ENCODE results near the gene PLSCR4. TPM values are rescaled to one million over a fixed set of nuclear protein-coding genes. Genes with fewer than 3 reads are reported as not detected.

The PLSCR4 gene
- total and polyA plus RNA-seq, 5 experiments from 2014 or later, result not detected

GRCh38 chr3:146199762-146200161 lies 51.1 kb downstream of the PLSCR4 start:
- ATAC-seq, result no peak
- no peak for DNase-seq
- H3K9me3 Mint-ChIP-seq, result no peaks in the 10 kb centered on the region
- H3K4me3 Mint-ChIP-seq, result no peak overlapping the region
- no peak overlapping the region for H3K27ac Mint-ChIP-seq
- H3K4me1 Mint-ChIP-seq, result no peaks in the 10 kb centered on the region
- H3K36me3 Mint-ChIP-seq, result no peaks in the 10 kb centered on the region
- peaks cover 0 to 10% (median 0%) of the 10 kb centered on the region in 5 donors for H3K27me3 Mint-ChIP-seq
- POLR2A ChIA-PET, result no interaction called here

GRCh38 chr3:146196789-146197188 lies 54.1 kb downstream of the PLSCR4 start:
- no peaks in the 10 kb centered on the region for H3K4me1 Mint-ChIP-seq
- no peak for ATAC-seq
- no peak for DNase-seq

GRCh38 chr3:146195605-146196004 lies 55.3 kb downstream of the PLSCR4 start:
- no peaks in the 10 kb centered on the region for H3K36me3 Mint-ChIP-seq
- no peak overlapping the region for H3K4me3 Mint-ChIP-seq
- no peaks in the 10 kb centered on the region for H3K4me1 Mint-ChIP-seq
- ATAC-seq (no peak), DNase-seq (no peak)
- H3K9me3 Mint-ChIP-seq, result no peaks in the 10 kb centered on the region
- peaks cover 0 to 7% (median 2%) of the 10 kb centered on the region in 5 donors for H3K27me3 Mint-ChIP-seq
- no peak overlapping the region for H3K27ac Mint-ChIP-seq
- POLR2A ChIA-PET, result no interaction called here

More at GRCh38 chr3:146196789-146197188, 54.1 kb downstream of the PLSCR4 start:
- Mint-ChIP-seq H3K27ac (no peak overlapping the region), H3K9me3 (no peaks in the 10 kb centered on the region), H3K36me3 (no peaks in the 10 kb centered on the region), H3K4me3 (no peak overlapping the region), H3K27me3 (peaks cover 0 to 10% (median 0%) of the 10 kb centered on the region in 5 donors)
- POLR2A ChIA-PET, result no interaction called here

GRCh38 chr3:146195030-146195429 lies 55.9 kb downstream of the PLSCR4 start:
- H3K27ac Mint-ChIP-seq, result no peak overlapping the region
- H3K36me3 Mint-ChIP-seq, result no peaks in the 10 kb centered on the region
- DNase-seq (no peak), ATAC-seq (no peak)
- peaks cover 0 to 7% (median 2%) of the 10 kb centered on the region in 5 donors for H3K27me3 Mint-ChIP-seq
- H3K4me1 Mint-ChIP-seq, result no peaks in the 10 kb centered on the region
- POLR2A ChIA-PET, result no interaction called here
- no peaks in the 10 kb centered on the region for H3K9me3 Mint-ChIP-seq
- no peak overlapping the region for H3K4me3 Mint-ChIP-seq

- ATAC-seq, result no peak
- Mint-ChIP-seq H3K27me3 (peaks cover 3 to 21% (median 9%) of the 10 kb centered on the region in 5 donors), H3K36me3 (no peaks in the 10 kb centered on the region), H3K27ac (no peak overlapping the region), H3K4me3 (no peak overlapping the region), H3K9me3 (no peaks in the 10 kb centered on the region), H3K4me1 (peaks cover 0 to 6% (median 0%) of the 10 kb centered on the region in 4 donors)
- POLR2A ChIA-PET, result no interaction called here
- DNase-seq, result no peak
Observed at GRCh38 chr3:146191051-146191450, 59.9 kb downstream of the PLSCR4 start.

- no peak overlapping the region for H3K27ac Mint-ChIP-seq
- no peaks in the 10 kb centered on the region for H3K9me3 Mint-ChIP-seq
- ATAC-seq (peak in 1 of 2 donors; percentile 65), DNase-seq (peak in 5 of 10 donors; percentile 2 to 28 (median 23))
- POLR2A ChIA-PET, result no interaction called here
- H3K4me3 Mint-ChIP-seq, result no peak overlapping the region
- no peaks in the 10 kb centered on the region for H3K36me3 Mint-ChIP-seq
- peaks cover 3 to 25% (median 6%) of the 10 kb centered on the region in 5 donors for H3K27me3 Mint-ChIP-seq
- H3K4me1 Mint-ChIP-seq, result peaks cover 0 to 6% (median 0%) of the 10 kb centered on the region in 4 donors
Observed at GRCh38 chr3:146189519-146190173, 61.3 kb downstream of the PLSCR4 start.

- DNase-seq (no peak), ATAC-seq (no peak)
- Mint-ChIP-seq H3K27me3 (peaks cover 3 to 25% (median 7%) of the 10 kb centered on the region in 5 donors), H3K9me3 (no peaks in the 10 kb centered on the region), H3K36me3 (no peaks in the 10 kb centered on the region), H3K27ac (no peak overlapping the region), H3K4me3 (no peak overlapping the region), H3K4me1 (peaks cover 0 to 6% (median 0%) of the 10 kb centered on the region in 4 donors)
- POLR2A ChIA-PET, result no interaction called here
Observed at GRCh38 chr3:146187334-146187950, 63.5 kb downstream of the PLSCR4 start.

GRCh38 chr3:146184241-146185015 lies 66.5 kb downstream of the PLSCR4 start:
- no peak overlapping the region for H3K27ac Mint-ChIP-seq
- H3K4me3 Mint-ChIP-seq, result no peak overlapping the region
- peaks cover 0 to 3% (median 0%) of the 10 kb centered on the region in 4 donors for H3K4me1 Mint-ChIP-seq
- no peak for ATAC-seq
- H3K36me3 Mint-ChIP-seq, result no peaks in the 10 kb centered on the region
- H3K27me3 Mint-ChIP-seq, result peaks cover under 1 to 20% (median 9%) of the 10 kb centered on the region in 5 donors
- no peak for DNase-seq
- peaks cover 0 to 2% (median 0%) of the 10 kb centered on the region in 9 donors for H3K9me3 Mint-ChIP-seq
- POLR2A ChIA-PET, result no interaction called here

- ATAC-seq (no peak), DNase-seq (no peak)
- H3K4me1 Mint-ChIP-seq, result no peaks in the 10 kb centered on the region
- peaks cover 0 to 2% (median 0%) of the 10 kb centered on the region in 9 donors for H3K9me3 Mint-ChIP-seq
- H3K27ac Mint-ChIP-seq, result no peak overlapping the region
- POLR2A ChIA-PET, result no interaction called here
- peaks cover 0 to 16% (median 8%) of the 10 kb centered on the region in 5 donors for H3K27me3 Mint-ChIP-seq
- H3K4me3 Mint-ChIP-seq, result no peak overlapping the region
- no peaks in the 10 kb centered on the region for H3K36me3 Mint-ChIP-seq
Observed at GRCh38 chr3:146181216-146181615, 69.7 kb downstream of the PLSCR4 start.

- peaks cover 0 to 11% (median 8%) of the 10 kb centered on the region in 5 donors for H3K27me3 Mint-ChIP-seq
- ATAC-seq, result no peak
- H3K4me3 Mint-ChIP-seq, result no peak overlapping the region
- DNase-seq, result no peak
- peaks cover 0 to 2% (median 0%) of the 10 kb centered on the region in 9 donors for H3K9me3 Mint-ChIP-seq
- H3K27ac Mint-ChIP-seq, result no peak overlapping the region
- no peaks in the 10 kb centered on the region for H3K4me1 Mint-ChIP-seq
- no peaks in the 10 kb centered on the region for H3K36me3 Mint-ChIP-seq
- POLR2A ChIA-PET, result no interaction called here
Observed at GRCh38 chr3:146180376-146180775, 70.5 kb downstream of the PLSCR4 start.

- Mint-ChIP-seq H3K9me3 (peaks cover 0 to 2% (median 0%) of the 10 kb centered on the region in 9 donors), H3K4me1 (no peaks in the 10 kb centered on the region), H3K27me3 (peaks cover under 1 to 14% (median 6%) of the 10 kb centered on the region in 5 donors), H3K4me3 (no peak overlapping the region), H3K27ac (no peak overlapping the region), H3K36me3 (no peaks in the 10 kb centered on the region)
- DNase-seq (no peak), ATAC-seq (no peak)
- POLR2A ChIA-PET, result no interaction called here
Observed at GRCh38 chr3:146178006-146178689, 72.8 kb downstream of the PLSCR4 start.

- Mint-ChIP-seq H3K4me1 (no peaks in the 10 kb centered on the region), H3K9me3 (peaks cover 0 to 2% (median 0%) of the 10 kb centered on the region in 9 donors), H3K4me3 (no peak overlapping the region), H3K36me3 (no peaks in the 10 kb centered on the region), H3K27ac (no peak overlapping the region), H3K27me3 (peaks cover 4 to 20% (median 10%) of the 10 kb centered on the region in 5 donors)
- DNase-seq, result no peak
- no peak for ATAC-seq
- POLR2A ChIA-PET, result no interaction called here
Observed at GRCh38 chr3:146177519-146177918, 73.4 kb downstream of the PLSCR4 start.

Measured in naive thymus-derived CD8-positive, alpha-beta T cell (primary cell).